Iris pigment epithelial cell (primary cell): Measurements from ENCODE around the gene RPS6KA2.
A peak's percentile ranks its signal among the peaks of the same experiment; 100 is the strongest.

Experiments
- DNase-seq: peaks from one replicate; pipeline ENCODE4 v3.0.0-alpha.2; 2011; ENCODE audit warnings: low read depth

RPS6KA2 gene

DNA sequence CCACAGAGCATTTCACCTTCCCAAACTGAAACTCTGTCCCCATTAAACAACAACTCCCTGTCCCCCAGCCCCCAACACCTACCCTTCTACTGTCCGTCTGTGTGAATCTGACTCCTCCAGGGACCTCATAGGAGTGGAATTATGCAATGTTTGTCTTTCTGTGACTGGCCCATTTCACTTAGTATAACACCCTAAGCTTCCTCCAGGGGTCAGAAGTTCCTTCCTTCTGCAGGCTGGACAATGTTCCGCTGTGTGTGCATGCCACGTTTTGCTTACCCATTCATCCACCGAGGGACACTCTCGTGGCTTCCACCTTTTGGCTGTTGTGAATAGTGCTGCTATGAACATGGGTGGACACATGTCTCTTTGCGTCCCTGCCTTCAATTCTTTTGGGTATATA, 206.7 kb downstream of the RPS6KA2 start:
- peak; percentile 82 for DNase-seq

DNA sequence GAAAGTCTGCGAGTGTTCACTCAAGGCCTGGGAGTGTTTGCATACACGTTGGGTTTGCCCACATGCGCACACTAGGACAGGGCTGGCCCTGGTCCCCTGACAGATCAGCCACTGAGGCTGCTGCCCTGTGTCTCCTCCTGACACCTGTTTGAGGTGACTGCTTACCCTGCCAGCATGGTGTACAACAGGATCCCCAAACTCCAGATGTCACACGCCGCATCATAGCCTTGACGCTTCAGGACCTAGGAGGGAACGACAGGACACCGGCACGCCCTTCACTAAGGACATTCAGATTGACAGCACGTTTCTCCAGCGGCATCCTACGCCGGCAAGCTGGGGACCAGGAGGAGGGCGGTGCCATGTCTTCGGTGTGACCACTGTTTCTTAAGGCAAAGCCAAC, 207.3 kb downstream of the RPS6KA2 start:
- no peak for DNase-seq

DNA sequence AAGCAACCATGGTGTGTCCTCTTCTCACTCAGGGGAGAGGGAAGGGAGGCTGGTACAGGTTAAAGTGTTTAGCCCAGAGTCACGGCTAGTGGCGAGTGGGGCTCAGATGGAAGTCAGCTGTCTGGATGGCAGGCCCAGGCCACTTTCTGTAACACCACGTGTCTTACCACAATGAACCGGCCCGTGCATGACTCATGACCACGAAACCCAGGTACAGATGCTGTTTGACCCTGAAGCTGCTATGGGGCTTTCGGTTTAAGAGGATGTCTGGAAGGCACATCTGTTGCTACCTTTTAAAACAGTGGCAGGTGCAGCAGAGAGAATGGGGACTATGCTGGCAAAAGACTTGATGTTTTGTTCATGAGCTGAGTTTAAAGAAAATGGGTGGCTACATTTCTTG, 207.8 kb downstream of the RPS6KA2 start:
- peak; percentile 74 for DNase-seq

DNA sequence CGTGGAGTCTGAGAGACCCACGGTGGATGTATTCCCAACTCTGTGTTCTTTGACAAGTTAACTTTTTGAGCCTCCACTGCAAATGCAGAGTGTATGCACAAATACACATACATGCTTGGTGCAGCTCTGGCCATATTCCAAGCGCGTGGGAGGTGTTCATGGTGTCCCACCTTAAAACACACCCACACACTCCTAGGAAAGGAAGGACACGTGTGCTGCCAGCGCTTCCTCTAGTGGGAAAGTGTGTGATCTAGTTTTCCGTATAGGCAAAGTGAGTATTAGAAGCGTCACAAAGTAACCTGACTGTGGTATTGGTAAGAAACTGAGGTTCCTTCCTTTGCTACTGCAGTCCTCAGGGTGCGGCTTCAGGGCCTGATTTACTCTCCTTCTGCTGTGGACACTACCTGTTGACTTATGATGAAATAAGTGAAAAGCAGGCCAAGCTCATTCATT, 208.3 kb downstream of the RPS6KA2 start:
- no peak for DNase-seq

DNA sequence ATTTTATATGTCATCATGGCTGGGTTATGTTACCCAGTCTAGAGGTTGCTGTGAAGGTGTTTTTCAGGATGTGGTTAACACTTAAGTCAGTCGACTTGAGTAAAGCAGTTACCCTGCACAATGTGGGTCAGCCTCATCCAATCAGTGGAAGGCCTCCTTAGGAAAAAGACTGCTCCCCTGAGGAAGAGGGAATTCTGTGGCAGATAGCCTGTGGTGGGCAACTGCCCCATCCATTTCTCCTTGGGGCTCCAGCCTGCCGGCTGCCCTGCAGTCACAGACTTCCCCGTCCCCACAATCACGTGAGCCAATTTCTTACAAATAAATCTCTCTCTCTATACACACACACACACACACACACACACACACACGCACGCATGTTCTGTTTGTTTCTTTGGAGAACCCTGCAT, 209.8 kb downstream of the RPS6KA2 start:
- no peak for DNase-seq

DNA sequence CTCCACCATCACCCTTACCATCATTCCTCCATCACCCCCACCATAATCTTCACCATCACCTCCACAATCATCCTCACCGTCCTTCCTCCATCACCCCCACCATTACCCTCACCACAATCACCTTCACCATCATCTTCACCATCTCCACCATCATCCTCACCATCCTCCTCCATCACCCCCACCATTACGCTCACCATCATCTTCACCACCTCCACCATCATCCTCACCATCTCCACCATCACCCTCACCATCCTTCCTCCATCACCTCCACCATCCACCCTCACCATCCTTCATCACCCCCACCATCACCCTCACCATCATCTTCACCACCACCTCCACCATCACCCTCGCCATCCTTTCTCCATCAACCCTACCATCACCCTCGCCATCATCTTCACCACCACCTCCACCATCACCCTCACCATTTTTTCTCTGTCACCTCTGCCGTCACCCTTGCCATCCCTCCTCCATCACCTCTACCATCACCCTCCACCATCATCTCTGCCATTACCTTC, 211.2 kb downstream of the RPS6KA2 start:
- DNase-seq: no peak

DNA sequence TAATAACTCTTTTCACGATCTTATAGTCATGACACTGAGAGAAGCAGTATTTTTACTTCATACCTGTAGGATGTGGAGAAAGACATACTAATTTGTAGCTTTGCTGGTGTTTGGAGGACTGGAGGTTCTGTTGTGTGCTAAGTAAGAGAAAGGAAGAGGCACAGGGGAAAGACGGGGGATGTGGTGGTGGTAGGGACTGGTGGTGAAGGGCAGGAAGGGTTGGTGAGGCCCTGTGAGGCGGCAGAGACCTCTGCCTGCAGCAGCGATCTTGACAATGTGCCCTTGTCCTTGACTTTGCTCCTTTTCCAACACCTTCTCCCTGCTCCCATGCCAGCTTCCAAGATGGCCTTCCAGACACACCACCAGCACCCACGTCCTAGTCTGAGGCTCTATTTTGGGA, 211.7 kb downstream of the RPS6KA2 start:
- DNase-seq: no peak

DNA sequence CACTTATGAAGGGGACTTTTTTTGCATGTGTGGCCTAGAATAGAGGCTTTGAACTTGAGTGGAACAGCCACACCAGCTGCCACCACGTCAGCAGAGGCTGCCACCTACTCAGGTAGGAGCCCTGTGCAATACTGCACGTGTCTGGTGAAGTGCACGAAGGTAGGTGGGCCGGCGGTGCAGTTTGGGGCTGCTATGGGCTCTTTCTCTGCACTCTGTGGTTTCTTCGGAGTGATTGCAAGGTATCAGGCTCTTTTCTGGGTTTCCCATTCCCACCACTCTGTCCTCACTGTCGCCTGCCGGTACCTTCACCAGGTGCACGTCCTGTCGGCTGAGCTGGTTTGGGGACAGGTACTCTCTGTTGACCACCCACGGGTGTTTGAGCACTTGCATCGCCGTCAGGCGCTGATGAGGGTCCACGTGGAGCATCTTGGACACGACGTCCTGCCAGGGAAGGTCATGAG, 213.5 kb downstream of the RPS6KA2 start:
- DNase-seq: no peak

DNA sequence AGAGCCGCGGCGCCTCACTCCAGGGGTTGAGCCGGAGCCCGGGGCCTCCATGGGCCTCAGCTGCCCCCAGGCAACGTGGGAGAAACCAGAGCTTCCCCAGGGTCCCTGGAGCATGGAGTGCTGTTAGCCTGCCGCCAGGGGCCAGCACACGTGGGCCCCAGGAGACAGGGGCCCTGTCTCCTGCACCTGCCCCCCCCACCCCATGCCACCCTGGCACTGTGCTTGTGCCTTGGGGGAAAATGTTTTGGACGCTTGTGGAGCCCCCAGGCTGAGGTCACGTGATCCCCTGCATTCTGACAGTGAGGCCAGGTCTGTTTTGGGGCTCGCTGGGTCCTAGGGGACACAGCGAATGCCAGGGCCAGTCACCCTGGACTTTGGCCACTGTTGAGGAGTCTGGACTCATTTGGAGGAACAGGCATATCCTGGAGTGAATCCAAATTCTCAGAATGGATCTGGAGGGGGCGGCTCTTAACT, 214.1 kb downstream of the RPS6KA2 start:
- DNase-seq: no peak

DNA sequence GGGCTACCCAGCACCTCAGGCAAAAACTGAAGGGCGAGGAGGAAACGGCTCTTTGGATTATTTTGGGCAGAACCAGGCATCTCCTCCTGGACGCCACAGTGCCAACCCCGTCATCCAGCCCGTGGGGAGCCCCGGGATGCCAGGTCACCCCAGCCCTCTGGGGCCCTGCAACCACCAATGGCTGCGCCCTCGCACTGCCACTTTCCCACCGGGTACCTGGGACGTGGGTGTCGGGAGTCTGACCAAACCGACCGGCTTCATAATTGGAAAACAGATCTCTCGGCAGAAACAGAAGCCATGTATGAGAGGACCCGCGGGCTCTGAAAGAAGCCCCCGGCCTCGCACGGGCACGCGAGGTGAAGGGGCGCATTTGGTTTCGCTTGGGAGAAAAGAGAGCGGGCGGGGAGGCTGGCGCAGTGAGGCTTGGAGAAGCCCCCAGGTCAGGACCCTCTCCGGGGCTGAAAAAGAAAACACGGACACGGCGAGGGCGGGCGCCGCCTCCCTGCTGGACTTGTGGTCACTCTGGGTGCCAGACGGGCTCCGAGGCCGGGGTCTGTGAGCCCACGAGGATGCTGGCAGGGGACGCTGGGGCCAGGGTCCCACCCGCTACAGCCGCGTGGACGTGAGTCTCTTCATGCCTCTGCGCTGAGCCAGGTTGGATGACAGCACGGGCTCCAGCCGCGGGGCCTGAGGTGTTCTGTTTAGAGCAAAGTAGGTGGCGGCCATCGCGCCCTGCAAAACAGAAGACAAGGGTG, 214.7 kb downstream of the RPS6KA2 start:
- no peak for DNase-seq

DNA sequence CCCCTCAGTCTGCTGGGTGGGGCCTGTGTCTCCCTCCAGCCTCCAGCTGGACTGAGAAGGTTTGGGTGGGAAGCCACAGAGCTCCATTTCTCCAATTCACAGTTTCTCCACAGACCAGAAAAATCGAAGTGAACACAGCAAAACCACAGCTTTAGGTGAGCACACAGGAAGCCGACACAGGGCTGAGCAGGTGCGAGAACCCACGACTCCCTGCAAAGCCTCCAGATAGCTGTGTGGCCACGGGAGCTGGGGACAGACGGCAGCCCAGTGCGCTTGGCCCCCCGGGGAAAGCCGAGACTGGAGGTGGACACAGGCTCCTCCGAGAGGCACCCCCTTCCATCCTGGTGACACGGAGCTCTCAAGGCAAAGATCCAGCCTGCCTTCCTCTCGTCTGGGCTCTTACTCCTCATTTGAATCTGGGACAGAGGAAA, 215.3 kb downstream of the RPS6KA2 start:
- DNase-seq: no peak

DNA sequence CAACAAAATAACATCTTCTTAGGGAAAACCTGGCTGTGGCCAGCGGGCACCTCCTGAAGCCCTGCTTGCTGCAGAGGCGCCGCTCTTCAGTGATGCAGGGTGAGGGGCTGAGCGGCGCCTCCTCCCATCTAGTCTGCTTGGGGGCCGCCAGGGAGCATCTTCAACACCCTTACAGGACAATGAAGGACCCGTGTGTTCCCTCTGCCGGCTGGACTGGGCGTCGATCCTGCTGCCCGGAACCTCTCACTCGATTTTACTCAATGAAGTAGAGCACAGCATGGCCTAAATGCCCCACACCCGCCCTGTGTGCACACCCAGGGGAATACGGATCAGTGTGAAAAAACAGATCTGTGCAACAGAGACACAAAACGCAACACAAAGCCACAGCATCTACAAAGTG, 215.8 kb downstream of the RPS6KA2 start:
- no peak for DNase-seq

DNA sequence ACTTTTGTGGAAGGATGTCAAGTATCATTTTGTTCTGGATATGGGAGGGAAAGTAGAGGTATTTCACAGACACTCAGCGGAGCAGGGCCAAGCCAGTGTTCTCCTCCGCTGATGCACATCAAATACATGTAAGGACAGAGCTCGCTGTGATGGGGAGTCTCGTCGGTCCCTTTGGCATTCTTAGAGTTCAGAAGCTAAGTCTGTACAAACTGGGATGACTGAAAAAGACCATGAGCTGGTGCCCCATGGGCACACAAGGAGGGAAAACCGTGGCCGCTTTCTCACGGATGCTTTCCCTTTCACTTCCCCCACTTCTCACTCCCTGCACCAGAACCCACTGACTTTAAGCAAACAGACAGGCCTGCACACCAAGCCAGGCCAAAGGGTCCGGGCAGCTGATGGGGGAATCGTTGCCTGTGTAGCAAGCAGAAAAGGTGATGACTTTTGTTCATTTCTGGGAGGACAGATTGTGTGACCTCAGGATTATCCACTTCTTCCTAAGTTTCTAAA, 216.6 kb downstream of the RPS6KA2 start:
- DNase-seq: no peak

DNA sequence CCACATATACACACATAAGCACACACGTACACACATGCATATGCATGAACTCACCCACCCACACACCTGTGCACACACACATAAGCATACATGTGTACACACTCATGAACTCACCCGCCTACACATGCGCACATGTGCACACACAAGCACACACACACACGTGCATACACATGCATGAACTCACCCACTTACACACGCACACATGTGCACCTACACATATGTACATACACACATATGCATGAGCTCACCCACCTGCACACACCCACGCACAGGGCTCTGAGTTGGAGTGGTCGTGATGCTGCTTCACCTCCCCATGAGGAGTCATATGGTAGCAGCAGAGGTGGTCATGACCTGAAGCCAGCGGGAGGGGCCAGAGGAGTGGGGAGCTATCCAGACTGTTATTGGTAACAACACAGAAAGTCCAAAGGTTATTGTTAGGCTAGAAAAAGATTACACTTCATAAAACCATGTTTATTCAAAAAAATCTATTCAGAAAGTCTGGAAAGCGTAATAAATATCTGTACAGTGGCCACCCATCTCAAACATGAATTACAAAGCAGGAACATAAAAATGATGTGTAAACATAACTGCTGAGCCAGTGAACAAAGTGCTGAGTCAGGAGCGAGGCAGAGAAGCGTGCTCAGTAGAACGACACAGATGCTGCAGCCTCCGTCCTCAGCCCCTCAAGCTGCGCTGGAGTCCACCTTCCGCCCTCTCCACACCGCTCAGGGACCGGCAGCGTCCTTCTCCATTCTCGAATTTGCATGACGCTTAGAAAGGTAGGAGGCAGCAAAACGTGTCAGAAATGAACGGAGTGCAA, 217.9 kb downstream of the RPS6KA2 start:
- DNase-seq: no peak

DNA sequence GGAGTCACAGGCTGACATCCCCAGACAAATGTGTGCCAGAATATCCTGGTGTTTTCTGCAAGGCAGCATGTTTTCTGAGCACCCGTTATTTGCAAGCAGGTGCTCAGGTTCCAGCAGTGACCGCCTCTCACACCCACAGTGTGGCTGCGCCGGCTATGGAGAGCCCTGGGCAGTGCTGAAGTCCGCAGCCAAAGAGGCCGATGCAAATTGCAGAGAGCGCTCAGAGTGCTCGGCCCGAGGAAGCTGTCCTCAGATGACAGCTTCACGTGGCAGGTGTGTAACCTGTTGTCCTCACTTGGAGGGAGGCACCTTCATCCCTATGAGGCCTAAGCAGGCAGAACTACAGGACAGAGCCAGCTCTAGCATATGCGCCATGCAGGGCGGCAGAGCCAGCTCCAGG, 220.9 kb downstream of the RPS6KA2 start:
- DNase-seq: no peak

DNA sequence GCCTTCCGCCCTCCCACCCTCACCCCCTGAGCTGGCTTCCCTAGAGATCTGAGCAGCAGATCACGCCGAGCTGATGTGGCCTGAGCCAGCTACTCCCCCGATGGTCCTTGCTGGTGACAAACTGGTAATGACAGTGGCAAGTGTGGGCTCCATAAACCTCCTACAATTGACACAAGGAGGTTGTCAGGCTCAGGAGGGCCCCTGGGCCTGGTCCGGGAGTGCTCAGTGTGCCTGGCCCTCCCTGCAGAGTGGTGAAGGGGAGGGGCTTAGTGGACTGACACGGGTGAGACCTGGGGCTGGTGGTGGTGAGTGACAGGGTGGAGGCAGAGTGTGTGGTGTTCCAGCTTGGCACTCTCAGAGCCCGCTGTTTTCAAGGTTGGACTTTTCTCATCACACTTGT, 221.7 kb downstream of the RPS6KA2 start:
- no peak for DNase-seq

DNA sequence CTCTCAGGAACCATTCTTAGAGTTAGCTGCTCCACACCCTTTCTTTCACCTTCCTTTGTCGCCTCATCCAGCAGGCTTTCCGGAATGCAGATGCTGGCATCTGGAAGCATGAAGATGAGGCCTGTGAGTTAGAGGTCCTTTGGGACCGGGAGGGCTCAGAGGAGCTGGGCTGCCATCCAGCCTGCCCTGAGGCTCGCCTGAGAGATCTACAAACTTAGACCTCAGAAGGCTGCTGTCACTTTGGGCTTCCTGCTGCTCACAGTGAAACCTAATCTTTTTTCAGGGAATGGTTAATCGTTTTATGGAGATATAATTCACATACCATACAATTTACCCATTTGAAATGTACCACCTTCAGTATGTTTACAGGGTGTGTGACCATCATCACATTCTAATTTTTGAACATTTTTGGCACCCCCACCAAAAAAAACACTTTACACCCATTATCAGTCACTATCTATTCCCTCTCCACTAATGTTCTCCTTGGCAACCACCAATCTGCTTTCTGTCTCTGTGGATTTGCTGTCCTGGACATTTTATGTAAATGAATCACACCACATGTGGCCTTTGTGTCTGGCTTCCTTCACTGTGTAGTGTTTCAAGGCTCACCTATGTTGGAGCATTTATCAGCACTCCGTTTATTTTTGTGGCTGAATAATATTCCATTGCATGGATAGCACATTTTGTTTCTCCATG, 224.3 kb downstream of the RPS6KA2 start:
- DNase-seq: peak; percentile 22

DNA sequence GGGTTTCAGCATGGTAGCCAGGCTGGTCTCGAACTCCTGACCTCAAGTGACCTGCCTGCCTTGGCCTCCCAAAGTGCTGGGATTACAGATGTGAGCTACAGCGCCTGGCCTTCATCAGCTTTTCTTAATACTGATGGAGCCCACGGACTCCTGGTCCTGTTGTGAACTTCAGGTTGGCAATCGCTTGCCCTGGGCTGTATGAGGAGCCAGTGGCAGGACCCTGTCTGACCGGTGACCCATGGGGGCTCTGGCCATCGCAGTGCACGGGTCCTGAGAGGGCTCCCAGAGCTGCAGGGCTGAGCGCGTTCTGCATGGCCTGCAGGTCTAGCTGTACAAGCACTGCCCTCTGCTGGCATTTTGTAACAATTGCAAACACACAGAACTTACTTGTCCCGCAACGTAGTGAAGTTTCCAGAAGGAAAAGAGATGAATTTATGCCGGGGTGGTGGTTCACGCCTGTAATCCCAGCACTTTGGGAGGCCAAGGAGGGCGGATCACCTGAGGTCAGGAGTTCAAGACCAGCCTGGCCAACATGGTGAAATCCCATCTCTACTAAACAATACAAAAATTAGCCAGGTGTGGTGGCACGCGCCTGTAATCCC, 226.3 kb downstream of the RPS6KA2 start:
- DNase-seq: peak; percentile 74

DNA sequence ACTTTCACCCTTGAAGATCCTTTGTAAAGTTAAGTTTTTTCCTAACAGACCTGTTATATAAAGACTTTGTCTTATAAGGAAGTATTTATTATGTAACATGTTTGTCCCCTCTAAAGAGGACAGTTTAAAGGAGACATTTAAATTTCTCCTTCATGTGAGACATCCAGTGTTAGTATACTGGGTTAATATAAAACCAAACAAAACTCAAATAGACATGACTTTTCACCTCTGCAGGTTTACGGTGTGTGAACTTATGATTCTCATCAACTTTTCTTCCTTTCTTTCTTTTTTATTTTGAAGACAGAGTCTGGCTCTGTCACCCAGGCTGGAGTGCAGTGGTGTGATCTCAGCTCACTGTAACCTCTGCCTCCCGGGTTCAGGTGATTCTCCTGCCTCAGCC, 226.9 kb downstream of the RPS6KA2 start:
- no peak for DNase-seq

DNA sequence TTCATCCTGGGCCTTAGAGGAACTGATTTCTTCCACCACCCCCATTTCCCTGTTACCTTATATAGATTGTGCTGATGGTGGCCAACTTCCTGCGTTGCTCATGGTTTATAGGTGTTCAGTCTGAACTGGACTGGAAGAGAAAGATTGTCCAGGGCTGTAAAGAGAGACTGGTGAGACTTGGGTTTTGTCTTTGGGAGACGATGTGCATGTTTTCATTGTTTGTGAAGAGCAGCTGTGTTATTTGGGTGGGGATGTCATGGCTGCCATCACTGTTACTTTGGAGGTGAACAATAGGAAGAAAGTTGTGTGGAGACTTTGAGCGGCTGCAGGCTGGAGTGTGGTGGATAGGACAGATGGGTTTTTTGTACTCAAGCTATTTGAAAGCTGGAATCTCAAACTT, 228.7 kb downstream of the RPS6KA2 start:
- DNase-seq: no peak

DNA sequence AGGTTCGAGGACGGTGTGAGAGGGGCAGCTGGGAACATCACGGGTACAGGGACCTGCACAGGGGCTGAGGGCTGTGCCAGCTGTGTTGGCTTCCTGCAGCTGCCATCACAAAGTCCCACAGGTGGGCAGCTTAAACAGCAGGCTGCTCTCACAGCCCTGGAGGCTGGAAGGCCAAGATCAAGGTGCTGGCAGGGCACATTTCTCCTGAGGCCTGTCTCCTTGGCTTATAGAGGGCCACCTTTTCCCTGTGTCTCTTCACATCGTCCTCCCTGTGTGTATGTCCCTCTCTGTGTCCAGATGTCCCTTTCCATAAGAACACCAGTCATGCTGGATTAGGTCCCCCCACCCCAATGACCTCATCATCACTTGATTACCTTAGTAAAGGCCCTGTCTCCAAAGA, 229.2 kb downstream of the RPS6KA2 start:
- DNase-seq: no peak

DNA sequence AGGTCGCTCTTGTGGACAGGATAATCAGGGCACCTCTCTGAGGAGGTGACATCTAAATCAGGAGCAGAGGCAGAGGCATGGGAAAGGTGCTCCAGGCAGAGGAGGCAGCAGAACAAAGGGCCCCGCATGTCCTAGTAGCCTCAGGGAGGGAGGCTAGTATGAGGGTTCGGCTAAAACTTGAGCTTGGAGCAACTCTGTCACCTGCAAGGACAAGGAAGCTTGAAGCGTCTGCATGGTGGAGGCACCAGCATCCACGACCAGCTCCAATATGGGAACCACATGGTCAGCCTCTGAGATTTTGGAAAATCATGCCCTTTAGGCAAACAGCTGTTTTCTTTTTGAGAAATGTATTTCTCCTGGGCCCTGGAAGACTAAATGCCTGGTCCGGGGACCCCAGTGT, 231.3 kb downstream of the RPS6KA2 start:
- DNase-seq: no peak
